ENCODE measurements around the gene DPP6.

- TF ChIP-seq POLR2A (IDR thresholded peaks at IDR 0.05) (no peak), CTCF (IDR thresholded peaks at IDR 0.05 in 4 of 5, conservative IDR thresholded peaks at IDR 0.05 in 1 of 5) (no peak)
Measured at GRCh38 chr7:154474903-154475520, 422.8 kb downstream of the DPP6 start.
